Measurements from ENCODE around the gene SIGLEC8.
A peak's percentile ranks its signal among the peaks of the same experiment; 100 is the strongest.
"Not testable (repeated sequence)": the region's sequence is repeated elsewhere in the genome, so short reads cannot be mapped to it uniquely, and the experiment has no call there.

SIGLEC8 gene

DNA sequence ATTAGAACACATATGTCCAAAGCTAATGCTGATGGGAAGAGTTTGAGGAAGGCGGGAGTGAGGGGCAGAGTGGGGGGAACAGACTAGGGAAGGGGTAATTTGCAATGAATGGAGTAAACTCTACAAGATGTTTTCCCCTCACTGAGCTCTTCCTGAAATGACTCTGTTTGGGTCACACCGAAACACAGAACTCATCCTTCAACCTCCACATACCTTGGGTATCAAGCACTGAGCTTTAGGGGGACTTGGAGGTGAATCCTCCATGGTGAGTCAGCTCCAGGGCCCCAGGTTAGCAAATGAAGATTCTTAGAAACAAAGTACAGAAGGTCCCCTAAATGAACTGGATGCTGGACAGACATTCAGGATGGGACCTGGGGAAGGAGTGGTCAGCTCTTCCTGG, 39.5 kb downstream of the SIGLEC8 start:
- H3K4me3 ChIP-seq (replicated peaks; ENCODE audit: low read depth, low read length), result no peak overlapping the region
- TF ChIP-seq, protein P1, sequence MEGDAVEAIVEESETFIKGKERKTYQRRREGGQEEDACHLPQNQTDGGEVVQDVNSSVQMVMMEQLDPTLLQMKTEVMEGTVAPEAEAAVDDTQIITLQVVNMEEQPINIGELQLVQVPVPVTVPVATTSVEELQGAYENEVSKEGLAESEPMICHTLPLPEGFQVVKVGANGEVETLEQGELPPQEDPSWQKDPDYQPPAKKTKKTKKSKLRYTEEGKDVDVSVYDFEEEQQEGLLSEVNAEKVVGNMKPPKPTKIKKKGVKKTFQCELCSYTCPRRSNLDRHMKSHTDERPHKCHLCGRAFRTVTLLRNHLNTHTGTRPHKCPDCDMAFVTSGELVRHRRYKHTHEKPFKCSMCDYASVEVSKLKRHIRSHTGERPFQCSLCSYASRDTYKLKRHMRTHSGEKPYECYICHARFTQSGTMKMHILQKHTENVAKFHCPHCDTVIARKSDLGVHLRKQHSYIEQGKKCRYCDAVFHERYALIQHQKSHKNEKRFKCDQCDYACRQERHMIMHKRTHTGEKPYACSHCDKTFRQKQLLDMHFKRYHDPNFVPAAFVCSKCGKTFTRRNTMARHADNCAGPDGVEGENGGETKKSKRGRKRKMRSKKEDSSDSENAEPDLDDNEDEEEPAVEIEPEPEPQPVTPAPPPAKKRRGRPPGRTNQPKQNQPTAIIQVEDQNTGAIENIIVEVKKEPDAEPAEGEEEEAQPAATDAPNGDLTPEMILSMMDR (IDR thresholded peaks at IDR 0.05; ENCODE audit: low read length, missing control alignments), result no peak
- no peak for DNase-seq (ENCODE audit: low read depth)

DNA sequence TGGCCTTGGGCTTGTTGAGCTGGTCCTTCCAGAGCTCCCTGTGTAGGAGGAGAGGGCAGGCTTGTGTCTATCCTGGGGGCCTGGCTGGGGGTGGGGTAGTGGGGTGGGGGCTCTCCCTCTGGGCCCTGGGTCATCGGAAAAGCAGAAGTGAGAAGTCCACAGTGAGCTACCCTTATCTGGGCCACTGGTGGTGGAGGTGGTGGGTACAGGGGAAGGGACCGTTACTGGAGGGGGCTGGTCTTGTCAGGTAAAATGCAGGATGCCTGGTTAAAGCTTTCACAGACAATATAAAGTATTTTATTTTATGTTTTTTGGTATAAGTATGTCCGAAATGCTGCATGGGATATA, 40.5 kb downstream of the SIGLEC8 start:
- TF ChIP-seq, protein P1 (IDR thresholded peaks at IDR 0.05; ENCODE audit: low read length, missing control alignments), result no peak
- no peak overlapping the region for H3K4me3 ChIP-seq (replicated peaks; ENCODE audit: low read depth, low read length)
- no peak for DNase-seq (ENCODE audit: low read depth)

DNA sequence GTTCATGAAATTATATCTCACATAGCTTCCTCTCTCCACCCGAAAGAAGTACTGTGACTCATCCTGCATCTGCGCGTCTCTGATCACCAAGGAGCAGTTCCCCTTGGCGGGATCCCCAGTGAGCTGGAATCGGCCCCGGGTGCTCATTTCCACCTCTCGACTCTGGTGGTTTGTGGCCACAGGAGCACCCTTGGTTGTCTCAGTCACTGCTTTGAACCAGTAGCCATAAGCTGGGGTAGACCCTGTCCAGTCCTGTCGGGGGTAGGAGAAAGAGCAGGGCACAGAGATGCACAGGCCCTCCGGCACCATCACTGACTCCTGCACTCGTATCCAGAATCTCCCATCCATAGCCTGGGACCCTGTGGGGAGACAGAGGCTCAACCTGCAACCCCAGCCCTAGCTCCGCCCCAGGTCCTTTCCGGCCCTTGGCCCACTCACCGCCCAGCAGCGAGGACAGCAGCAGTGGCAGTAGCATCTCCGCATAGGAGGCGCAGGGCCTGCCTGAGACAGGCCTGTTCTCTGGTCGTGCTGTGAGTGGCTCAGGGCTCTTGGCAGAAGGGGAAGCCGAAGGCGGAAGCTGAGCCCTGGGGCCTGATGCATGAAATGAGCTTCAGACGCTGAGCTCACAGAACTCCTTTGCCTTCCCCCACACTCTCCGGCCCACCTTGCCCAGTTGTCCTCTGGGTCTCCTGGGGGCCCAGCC, 41.0 kb downstream of the SIGLEC8 start, which contains the start of gene SIGLEC10:
Gene SIGLEC10, minus strand, starts transcription at position 536 of the 703 bp plus-strand sequence. Its CDS starts 61 bp downstream, at position 475.
- TF ChIP-seq, protein P1 (IDR thresholded peaks at IDR 0.05; ENCODE audit: low read length, missing control alignments), result no peak
- no peak for DNase-seq (ENCODE audit: low read depth)
- H3K4me3 ChIP-seq (replicated peaks; ENCODE audit: low read depth, low read length), result no peak within 1 kb of the TSS

DNA sequence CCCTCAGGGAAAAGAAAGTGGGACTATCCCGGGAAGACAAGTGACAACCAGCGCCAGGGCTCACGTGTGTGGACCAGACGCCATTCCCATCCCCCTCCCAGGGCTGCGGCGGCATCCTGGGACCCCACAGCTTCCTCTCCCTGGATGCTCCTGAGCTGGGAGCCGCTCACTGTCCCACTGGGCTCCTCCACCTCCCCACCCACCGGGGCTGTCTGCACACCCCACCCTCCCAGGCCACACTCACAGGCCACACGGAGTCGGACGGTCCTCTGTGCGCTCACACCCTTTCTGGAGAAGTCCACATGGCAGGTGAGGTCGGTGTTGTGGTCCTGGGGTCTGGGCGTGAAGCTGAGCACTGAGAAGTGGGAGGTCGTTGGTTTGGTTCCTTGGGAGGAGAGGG, 41.8 kb downstream of the SIGLEC8 start:
- H3K4me3 ChIP-seq (replicated peaks; ENCODE audit: low read depth, low read length); DNase-seq (ENCODE audit: low read depth): not testable (repeated sequence)

DNA sequence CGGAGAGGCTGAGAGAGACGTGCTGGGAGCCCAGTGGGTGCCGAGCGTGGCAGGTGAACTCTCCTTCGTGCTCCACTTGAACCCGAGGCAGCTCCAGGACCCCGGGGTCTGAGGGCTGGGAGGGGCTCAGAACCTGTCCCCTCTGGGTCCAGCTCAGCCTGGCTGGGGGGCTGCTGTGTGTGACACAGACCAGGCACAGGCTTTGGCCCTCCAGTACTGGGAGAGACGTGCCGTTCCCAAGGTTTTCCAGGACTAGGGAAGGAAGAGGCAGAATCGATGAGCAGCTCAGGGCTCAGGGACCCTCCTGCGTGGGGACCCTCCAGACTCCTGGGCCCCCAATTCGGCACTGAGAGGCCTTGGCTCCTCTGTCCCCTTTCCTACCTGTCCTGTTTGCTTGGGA, 43.1 kb downstream of the SIGLEC8 start:
- TF ChIP-seq, protein P1 (IDR thresholded peaks at IDR 0.05; ENCODE audit: low read length, missing control alignments), result no peak
- H3K4me3 ChIP-seq (replicated peaks; ENCODE audit: low read depth, low read length), result no peak overlapping the region
- DNase-seq (ENCODE audit: low read depth), result no peak

DNA sequence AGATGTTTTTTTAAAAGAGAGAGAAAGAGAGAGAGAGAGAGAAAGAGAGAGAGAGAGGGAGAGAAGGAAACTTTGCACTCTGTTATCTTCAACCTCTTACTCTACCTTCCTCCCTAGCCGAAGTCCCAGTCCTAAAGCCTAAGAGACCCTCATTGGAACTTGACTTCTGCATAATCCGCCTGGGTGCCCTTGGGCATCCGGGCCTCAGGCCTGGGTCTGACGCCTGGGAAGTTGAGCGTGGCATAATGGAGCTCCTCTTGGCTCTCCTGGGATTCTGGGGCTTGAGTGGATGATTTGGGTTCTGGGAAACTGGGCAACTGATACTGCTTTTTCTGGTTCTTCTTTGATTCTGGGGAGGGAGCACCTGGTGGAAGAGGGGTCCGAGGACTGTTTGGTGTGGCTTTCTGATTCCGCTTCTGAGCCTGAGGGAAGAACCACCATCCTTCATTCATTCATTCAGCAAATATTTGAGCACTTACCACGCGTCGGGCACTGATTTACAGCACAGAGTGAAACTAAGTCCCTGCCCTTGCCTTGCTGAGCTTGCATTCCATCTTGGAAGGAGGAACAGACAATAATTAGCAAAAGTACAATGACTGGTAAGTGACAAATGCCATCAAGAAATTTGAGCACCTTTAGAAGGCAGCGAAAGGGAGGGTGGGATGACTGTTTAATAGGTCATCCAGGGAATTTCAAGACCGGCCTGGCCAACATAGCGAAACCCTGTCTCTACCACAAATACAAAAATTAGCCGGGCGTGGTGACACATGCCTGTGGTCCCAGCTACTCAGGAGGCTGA, 47.1 kb downstream of the SIGLEC8 start:
- no peak for DNase-seq (ENCODE audit: low read depth)
- TF ChIP-seq, protein P1 (IDR thresholded peaks at IDR 0.05; ENCODE audit: low read length, missing control alignments), result no peak
- H3K4me3 ChIP-seq (replicated peaks; ENCODE audit: low read depth, low read length), result no peak overlapping the region

DNA sequence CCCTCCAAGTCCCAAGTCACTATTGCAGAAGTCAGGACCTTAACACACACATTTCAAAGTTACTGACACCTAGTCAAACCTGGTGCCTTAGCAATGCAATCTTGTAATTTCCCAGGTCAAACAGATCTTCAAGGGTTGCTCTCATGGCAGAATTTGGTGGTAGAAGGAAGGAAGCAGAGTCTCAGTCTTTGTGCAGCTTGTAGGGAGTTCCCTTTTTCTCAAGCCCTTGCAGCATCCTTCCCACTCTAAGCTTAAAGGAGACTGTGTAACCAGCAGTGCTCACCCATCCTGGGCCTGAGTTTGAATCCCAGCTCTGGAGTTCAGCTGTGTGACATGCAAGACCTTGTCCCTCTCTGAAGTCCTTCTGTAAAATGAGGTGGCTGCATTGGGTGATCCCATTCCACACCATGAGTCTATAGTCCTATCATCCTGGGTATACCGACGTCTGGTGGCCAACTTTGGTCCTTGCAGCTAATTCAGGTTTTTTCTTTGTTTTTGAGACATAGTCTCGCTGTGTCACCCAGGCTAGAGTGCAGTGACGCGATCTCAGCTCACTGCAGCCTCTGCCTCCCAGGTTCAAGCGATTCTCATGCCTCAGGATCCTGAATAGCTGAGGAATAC, 50.6 kb downstream of the SIGLEC8 start:
- no peak overlapping the region for H3K4me3 ChIP-seq (replicated peaks; ENCODE audit: low read depth, low read length)
- TF ChIP-seq, protein P1 (IDR thresholded peaks at IDR 0.05; ENCODE audit: low read length, missing control alignments), result peak; percentile 56
- peak; percentile 39 for DNase-seq (ENCODE audit: low read depth)
